Transverse colon (tissue), 3 donors: ENCODE measurements around the gene SRRT.

Experiments used
- CTCF ChIP-seq, 5 experiments: fragments of 200-600 bp in 3 of 5; fragments of 450-650 bp in 2 of 5; sonication (generic) in 3 of 5; IDR thresholded peaks; 1 replicate in 2 of 5; 2 replicates in 3 of 5; pipeline ENCODE4 v1.5.1; 2016 to 2017; ENCODE audit warnings: antibody characterized with exemption in 5 of 5, inconsistent platforms in 3 of 5, mild to moderate bottlenecking in 2 of 5, moderate library complexity in 1 of 5
- POLR2A ChIP-seq: fragments of 450-650 bp; IDR thresholded peaks from one replicate; pipeline ENCODE4 v1.6.1; 2016; ENCODE audit warnings: antibody characterized with exemption, mild to moderate bottlenecking, moderate library complexity

GRCh38 chr7:100830396-100830795, 44.5 kb upstream of the SRRT start:
- TF ChIP-seq CTCF (IDR thresholded peaks at IDR 0.05): no peak
- no peak for TF ChIP-seq POLR2A
